Activated CD4-positive, CD25-positive, alpha-beta regulatory T cell treated with anti-CD3 and anti-CD28 coated beads, Interleukin-2, amount 50 U/mL, for 16 hours (primary cell): ENCODE data around the gene NECTIN4.
"Not testable (repeated sequence)": the region's sequence is repeated elsewhere in the genome, so short reads cannot be mapped to it uniquely, and the experiment has no call there.

Source experiments
- DNase-seq: peaks from one replicate; pipeline ENCODE4 v3.0.0-alpha.2; 2020; ENCODE audit warnings: low read depth, low spot score

NECTIN4 gene

DNA sequence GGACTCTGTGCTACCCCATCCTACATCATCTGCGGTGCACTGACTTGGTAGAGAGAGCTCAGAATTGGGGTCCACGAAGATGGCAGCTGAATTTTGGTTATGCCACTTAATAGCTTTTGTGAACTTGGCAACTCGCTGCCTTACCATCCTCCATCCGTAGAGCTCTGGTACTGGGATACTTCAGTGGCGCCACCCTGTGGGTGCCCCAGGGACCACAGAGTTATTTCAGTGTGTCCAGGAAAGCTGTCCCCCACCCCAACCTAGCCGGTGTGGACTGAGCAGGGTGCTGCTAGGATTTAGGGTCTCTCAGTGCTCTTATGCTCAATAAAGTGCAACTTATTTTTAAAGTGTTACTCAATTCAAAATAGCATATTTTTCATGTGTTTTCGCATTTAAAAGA, 34.6 kb downstream of the NECTIN4 start:
- no peak for DNase-seq

DNA sequence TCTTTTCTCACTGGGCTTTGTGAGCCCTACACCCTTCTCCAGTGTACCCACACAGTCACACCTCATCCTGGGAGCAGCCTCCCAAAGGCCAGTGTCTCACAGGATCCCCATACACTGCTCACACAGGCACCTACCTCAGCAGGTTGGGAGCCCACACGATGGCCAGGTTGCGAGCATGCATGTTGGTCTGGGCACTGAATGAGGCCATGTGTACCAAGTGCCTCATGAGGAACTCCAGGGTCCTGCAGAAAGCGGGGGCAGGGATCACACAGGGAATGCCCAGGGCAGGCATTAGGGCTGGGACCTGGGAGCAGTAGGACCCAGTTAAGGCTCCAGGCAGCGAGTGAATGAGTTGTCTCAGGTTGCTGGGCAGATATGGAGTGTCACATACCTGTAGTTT, 35.1 kb downstream of the NECTIN4 start:
- DNase-seq, result no peak

DNA sequence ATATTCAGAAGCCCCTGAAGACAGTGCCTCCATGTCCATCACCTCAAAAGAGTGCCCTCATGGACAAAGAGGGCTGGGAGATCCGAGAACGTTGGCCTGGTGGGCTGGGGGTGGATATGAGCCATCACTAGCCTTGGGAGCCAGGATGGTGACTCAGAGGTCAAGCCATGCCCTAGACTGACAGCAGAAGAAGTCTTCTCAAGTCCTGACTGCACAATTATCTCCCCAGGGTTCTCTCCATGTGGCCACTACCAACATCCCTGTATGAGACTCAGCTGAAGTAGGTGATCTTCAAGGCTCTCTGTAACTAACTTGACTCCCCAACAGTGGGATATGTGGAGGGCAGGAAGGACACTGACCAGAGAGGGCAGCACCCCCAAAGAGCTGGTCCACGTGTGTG, 36.5 kb downstream of the NECTIN4 start:
- DNase-seq, result no peak

DNA sequence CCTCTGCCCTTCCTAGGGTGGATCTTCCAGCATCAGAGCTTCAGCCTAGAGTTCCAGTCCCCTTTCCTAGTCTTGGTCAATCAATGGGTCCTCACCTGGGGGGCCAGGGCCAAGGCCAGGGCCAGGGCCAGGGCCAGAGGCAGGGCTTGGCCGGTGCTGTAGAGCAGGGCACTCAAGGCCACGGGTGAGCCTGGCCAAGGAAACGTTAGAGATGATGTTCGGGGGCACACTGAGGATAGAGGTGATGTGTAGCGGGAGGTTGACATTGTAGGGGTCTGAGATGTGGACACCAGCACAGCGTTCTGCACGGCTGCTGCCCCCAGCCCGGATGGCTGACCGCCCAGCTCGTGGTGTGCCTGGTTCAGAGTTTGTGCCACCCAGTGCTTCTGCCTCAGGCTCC, 38.1 kb downstream of the NECTIN4 start:
- DNase-seq, result no peak

DNA sequence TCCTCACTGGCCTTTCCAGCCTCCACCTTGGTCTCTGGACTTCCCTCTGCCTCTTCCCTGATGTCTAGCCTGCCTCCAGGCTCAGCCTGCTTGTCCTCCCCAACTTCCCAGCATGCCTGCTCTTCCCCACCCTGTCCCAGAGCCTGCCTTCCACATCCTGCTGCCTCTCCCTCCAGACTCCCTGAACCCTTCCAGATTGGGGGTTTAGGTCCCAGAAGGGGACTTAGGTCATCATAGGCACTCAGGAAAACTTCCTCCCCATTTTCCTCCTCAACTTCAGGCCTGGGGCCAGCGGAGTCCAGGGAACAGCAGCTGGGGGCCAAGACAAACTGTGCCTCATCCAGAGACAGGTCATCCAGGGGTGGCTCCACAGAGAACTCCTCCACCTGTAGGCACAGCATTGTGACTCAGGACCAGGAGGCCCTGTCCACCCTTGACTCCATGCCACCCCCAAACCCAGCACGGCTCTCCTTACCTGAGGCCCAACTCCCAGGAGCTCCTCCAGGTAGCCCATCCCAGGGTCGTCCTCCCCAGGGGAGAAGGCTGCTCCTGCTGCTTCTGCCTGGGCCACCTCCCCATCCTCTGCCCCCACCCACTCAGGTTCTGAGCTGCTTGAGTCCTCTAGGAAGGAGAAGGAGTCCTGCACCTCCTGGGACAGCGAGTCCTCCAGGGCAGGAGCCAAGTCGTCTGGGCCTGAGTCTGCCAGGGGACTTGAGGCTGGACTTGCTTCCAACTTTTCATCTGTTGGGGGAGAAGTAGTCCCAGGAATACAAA, 40.2 kb downstream of the NECTIN4 start:
- DNase-seq, result no peak

DNA sequence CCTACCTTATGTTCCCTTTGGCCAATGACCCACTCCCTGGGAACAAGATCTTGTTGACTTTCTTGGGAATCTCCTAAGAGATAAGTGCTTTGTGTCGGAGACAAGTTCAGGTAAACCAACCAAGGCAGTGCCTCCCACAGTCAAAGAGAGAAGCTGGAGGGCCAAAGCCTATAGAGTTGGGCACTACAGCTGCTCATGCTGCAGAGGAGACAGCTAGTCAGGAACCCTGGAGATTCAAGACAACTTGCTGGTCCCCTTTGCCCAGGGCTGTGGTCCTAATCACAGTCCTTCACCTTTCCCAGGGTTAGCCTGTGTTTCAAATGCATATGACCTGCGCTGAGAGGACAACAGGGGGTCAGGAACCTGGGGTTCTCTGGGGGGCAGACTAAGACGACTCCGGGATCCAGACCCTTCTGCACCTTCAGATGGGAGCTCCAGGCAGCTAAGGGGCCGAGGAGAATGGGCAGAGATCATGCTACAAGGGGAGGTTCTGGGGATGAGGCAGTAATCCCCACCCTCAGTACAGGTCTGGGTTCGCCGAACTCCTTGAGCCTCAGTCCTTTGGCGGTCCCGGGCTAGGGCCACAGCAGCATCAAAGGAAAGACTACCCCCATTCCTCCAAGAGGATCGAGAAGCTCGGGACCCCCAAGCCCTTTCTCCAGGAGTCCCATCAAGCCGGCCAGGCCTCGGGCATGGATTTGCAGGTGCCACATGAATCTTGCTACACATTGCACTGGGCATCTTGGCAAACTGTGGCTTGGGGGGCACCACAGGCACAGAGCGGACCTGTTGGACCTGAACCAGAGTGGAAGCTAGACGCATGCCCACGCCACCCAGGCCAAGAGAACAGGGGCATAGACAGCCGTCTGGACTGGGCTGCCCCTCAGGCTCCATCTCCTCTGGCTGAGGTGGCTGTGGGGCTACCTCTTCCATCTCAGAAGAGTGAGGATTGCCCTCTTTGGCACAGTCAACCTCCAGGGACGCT, 41.6 kb downstream of the NECTIN4 start:
- DNase-seq, result no peak

DNA sequence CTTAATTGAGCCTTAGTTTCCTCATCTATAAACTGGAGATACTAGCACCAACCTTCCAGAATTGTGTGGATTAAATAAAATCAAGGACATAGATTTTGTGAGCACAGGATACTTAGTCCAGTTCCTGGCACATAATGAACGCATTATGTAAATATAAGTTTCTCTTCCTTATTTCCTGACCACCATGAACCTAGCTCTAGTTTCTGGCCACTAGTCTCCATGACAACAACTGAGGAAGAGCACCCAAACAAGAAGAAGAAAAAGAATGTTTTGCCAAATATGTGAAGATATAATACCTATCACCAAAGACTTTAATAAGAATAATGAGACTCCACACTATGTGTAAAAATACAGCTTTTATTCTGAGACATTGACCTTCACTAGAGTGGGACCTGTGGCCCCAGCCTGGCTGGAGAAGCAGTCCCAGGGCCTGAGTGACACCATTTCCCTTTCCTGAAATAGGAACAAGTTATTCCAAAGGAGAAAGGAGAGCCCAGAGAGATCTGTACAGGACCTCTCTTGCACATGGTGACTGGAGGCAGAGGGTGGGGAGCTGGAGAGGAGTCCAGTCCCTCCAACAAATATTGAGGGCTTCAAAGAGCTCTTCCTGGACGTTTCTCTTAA, 42.6 kb downstream of the NECTIN4 start:
- no peak for DNase-seq

DNA sequence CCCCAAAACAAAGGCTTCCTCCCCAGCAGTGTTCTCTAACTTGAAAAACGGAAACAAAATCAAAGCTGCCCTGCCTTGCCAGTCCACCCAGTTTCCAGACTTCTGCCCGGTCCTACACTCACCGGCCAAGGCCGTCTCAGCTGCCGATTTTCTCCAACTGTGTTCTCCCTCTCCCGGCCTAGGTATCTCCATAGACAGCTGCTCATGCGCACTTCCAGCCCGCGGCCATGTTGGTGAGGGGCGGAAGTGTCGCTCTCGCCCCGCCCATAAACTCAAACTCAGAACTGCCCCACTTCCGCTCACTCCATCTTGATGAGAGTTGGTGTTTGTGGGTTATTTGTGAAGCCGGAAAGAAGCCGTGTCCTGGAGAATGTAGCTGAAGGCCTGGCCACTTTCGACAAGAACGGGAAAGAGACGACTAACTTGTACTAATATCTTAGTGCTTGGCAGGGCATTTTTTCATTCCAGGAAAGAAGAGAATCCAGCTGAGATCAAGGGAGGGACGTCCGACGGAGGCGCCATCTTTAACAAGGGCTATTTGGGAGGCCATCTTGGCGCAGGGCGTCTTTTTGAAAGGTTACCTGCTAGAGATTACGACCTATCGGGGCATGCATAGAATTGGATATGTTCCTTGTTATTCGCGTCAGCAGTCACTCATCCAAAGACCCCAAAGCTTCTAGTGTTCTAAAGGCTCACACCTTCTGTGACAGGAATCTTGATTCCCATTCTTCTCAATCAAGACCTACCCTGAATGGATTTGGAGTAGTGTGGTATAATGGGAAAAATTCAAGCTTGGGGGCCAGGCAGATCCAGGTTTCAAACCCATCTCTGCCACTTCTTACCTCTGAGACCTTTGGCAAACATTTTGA, 43.4 kb downstream of the NECTIN4 start, which contains the start of gene USF1:
Gene USF1 (minus strand): TSS at position 242 of the 869 bp plus-strand sequence. CDS start 2,702 bp downstream, outside the sequence.
- peak; percentile 83 for DNase-seq

DNA sequence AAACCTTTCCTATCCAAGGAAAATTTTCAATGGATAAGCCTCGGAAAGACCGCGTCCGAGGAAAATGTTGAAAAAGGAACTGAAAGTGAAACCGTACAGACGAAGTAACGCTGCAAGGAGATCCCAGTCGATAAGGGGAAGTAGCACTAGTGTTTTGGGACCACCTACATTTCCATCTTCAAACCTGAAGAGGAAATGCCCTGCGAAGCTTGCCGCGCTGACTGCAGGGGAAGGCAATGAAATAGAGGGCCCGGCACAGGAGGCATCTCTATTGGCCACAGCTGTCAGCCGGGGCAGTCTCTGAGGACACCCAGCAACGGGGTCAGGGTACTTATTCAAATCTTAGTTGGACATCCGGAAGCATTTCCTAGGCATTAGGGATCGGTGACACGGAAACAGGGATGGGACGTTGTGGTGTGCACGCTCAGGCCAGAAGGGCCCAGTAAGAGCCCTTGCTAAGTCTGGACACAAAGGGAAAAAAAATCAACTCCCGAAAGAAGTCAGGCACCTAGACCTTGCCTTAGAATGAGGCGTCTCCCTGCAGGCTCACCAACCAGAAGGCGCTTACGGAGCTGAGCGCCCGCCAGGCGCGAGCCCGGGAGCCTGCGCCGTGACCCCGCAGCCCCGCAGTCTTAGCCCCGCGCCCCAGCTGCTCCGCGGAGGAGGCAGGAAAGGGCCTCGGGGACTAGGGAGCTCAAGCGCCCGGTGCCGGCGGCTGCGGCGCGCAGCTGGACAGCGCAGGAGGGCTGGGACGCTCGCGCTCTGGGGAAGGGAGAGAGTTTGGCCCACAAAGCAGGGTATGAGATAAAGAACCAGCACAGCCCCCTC, 44.2 kb downstream of the NECTIN4 start:
- DNase-seq, result no peak

DNA sequence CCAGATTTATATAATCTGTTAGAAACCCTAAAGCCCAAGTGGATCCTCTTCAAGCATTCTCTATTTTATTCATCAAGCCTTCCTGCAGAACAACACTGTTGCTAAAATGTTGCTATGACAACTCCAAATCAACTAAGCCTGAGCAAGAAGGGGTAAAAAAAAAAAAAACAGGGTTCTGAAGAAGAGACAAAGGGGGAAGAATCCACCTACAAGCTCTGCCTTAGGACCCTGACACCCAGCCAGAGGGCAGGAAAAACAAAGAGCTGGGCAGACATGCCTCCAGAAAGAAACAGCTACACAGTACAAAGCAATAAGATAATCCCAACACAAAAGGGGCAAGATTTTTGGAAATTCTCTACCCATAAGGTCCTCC, 44.8 kb downstream of the NECTIN4 start:
- no peak for DNase-seq

DNA sequence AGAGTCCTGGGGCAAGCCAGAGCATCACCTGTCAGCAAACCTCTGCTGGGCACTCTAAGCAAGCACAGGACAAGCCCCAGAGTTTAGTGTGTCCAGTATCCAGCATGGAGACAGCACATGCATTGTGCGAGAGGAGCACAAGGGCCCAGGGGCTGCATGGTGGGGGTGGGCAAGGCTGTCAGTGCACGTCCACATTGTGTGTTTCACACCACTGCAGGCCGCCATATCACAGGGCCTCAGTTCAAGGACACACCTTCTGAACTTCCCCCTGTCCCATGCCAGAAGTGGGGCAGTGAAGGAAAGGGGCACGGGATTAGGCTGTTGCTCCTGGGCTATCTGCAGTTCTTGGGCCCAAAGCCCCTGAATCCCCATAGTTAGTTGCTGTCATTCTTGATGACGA, 49.8 kb downstream of the NECTIN4 start:
- no peak for DNase-seq

DNA sequence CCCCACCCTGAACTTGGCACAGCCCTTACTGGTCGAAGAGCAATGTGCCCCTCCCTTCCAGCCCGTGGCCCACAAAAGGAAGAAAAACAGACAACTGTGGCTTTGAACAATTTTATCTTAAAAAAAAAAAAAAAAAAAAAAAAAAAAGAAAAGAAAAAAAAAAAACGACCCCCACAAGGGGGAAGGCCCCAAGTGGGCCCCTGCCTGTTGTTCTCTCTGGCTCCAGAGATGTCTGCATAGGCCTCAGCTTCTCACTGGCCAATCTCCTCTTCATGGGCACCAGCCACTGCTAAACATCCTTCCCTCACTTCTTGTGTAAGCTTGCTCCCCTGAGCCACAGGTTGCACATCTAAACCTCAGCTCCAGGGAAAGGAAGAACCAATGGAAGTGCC, 50.2 kb downstream of the NECTIN4 start:
- no peak for DNase-seq

DNA sequence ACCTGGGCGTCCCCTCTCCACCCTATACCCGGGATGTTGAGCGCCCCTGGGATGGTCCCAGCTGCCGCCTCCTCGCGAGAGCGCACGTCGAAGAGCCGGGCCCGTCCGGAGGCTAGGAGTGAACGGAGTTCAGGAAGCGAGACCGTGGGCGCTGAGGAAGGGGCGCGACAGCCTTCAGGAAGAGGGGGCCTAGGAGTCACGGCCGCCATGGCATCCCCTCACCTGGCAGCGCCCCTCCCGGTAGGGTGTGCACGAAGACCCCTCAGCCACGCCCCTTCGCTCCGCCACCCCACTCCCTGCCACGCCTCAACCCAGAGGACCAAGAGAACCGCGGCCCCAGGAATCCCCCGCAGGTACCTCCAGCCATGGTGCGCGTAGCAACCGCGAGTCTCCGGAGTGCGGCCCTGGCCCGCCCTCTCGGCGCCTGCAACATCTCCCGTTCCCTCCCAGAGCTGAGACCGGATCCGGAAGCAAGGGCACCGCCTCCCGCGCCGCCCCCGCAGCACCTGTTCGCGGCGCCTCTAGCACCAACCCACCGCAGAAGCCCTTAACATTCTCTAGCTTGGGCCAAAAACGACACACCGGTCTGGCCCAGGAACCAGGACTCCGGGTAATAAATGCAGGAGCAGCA, 50.7 kb downstream of the NECTIN4 start, which contains the start of gene TSTD1:
Gene TSTD1 (minus strand): TSS at position 442 of the 631 bp plus-strand sequence. CDS start 75 bp downstream, at position 367.
- DNase-seq, result peak; percentile 76

DNA sequence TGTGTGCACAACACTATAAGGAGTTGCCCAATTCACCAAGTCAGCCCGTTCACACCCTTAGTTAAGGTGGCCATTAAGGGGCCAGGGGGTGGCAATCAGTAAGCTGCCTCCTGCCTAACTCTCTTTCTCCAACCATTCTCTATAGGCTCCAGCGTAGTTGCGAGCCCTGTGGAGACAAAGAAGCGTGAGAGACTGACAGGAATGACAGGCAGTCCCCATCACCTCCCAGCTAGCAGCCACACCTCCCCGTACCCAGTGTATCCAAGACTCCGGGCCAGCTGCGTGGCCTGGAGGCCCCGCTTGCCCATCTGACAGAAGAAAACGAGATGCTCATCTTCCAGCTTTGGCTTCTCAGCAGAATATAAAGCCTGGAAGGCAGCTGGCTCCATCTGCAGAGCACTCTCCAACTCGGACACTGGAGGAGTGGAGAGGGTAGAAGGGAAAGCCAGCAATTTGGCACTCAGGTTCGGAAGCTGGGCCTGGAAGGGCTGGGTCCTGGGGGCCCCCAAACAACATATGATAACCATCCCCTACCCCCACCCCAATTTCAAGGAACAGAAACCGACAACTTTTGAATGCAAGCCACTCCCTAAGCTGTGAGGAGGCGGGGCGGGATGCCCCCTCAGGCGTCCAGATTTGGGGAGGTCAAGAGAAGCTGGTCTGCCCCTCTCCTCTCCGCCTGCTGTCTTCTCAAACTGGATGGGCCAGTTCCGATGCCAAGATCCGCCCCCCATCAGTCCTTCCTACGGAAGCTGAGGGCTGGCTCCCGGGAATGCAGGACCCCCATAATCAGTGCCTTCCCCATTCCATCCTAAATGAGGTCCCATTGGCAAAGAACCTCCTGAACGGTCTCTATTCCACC, 51.5 kb downstream of the NECTIN4 start:
- DNase-seq, result no peak

DNA sequence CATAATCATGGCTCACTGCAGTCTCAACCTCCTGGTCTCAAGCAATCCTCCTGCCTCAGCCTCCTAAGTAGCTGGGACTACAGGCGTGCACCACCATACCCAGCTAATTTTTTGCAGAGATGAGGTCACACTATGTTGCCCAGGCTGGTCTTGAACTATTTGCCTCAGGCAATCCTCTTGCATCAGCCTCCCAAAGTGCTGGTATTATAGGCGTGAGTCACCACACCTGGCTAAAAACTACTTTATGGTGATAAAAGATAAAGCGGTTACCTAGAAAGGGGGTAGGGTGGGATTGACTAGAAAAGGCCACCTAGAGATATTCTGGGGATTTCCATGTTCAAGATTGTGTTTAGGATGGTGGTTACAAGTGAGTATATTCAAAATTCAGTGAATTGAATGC, 55.6 kb downstream of the NECTIN4 start:
- no peak for DNase-seq

DNA sequence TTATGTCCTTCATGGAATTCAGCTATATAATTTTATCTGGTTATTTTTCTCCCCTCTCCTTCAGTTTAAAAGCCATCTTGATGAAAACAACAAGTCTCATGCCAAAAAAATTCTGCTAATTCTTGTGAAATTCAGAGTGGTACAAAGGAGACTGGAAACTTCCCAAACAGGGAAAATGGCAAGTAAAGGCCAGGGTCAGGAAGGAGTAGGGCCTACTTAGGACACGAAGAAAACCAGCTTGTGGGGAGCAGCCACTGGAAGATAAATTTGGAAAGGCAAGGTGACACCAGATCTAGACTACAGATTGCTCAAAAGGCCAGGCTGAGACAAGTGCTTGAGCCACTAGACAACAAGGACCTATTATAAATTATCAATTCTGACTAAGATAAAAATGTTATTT, 56.9 kb downstream of the NECTIN4 start:
- DNase-seq, result no peak

DNA sequence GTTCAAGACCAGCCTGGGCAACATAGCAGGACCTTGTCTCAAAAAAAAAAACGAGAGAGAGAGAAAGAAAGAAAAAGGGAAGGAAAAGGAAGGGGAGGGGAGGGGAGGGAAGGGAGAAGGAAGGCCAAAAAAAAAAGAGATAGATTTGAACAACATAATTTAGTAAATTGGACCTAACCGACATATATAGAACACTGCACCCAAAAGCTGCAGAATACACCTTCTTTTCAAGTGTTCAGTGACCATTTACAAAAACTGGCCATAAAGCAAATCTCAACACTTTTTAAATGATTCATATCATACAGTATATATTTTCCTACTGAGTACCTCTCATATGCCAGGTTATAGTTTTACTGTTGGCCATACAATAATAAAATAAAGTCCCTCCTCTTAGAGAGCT, 57.5 kb downstream of the NECTIN4 start:
- DNase-seq, result no peak

DNA sequence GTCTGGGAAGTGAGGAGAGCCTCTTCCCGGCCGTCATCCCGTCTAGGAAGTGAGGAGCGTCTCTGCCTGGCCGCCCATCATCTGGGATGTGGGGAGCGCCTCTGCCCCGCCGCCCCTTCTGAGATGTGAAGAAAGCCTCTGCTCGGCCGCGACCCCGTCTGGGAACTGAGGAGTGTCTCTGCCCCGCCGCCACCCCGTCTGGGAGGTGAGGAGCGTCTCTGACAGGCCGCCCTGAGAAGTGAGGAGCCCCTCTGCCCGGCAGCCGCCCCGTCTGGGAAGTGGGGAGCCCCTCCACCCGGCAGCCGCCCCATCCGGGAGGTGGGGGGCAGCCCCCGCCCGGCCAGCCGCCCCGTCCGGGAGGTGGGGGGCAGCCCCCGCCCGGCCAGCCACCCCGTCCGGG, 59.9 kb downstream of the NECTIN4 start:
- DNase-seq, result not testable (repeated sequence)

DNA sequence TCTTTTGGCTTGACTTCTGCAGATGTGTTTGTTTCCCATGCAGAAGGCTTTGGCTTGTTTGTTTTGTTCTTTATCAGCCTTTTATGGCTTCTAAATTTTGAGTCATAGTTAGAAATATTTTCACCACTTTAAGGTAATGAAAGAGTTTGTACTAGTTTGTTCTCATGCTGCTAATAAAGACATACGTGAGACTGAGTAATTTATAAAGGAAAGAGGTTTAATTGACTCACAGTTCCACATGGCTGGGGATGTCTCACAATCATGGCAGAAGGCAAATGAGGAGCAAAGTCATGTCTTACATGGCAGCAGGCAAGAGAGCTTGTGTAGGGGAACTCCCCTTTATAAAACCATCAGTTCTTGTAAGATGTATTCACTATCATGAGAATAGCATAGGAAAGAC, 62.4 kb downstream of the NECTIN4 start:
- DNase-seq, result not testable (repeated sequence)
